Measurements from ENCODE around the gene UQCR11. TPM values are rescaled to one million over a fixed set of nuclear protein-coding genes. Genes with fewer than 3 reads are reported as not detected.

The UQCR11 gene
- total and polyA plus RNA-seq, 7 donors = 81.1 to 339 (median 158) TPM

GRCh38 chr19:1613808-1614570 lies 8.7 kb upstream of the UQCR11 start:
- no peaks in the 10 kb centered on the region for H3K9me3 ChIP-seq
- intact Hi-C loops (cut with DNase I) = loop anchor here (2.0 kb wide), 1 partner anchor 35 kb away; no protein-coding TSS in a partner anchor
- peaks cover 0 to 34% (median 22%) of the 10 kb centered on the region in 4 donors for H3K4me1 ChIP-seq
- DNase-seq = no peak
- H3K4me3 ChIP-seq = no peak overlapping the region
- TF ChIP-seq POLR2A (IDR thresholded peaks at IDR 0.05) (no peak), EP300 (IDR thresholded peaks at IDR 0.05) (no peak), POLR2AphosphoS5 (IDR thresholded peaks at IDR 0.05) (no peak)
- TF ChIP-seq, protein P1, sequence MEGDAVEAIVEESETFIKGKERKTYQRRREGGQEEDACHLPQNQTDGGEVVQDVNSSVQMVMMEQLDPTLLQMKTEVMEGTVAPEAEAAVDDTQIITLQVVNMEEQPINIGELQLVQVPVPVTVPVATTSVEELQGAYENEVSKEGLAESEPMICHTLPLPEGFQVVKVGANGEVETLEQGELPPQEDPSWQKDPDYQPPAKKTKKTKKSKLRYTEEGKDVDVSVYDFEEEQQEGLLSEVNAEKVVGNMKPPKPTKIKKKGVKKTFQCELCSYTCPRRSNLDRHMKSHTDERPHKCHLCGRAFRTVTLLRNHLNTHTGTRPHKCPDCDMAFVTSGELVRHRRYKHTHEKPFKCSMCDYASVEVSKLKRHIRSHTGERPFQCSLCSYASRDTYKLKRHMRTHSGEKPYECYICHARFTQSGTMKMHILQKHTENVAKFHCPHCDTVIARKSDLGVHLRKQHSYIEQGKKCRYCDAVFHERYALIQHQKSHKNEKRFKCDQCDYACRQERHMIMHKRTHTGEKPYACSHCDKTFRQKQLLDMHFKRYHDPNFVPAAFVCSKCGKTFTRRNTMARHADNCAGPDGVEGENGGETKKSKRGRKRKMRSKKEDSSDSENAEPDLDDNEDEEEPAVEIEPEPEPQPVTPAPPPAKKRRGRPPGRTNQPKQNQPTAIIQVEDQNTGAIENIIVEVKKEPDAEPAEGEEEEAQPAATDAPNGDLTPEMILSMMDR (IDR thresholded peaks at IDR 0.05) = no peak
- no peak overlapping the region for H3K27ac ChIP-seq
- no peaks in the 10 kb centered on the region for H3K27me3 ChIP-seq
- WGBS, 2 donors = 94% methylated on average over 32 of the region's 32 CpGs
- H3K36me3 ChIP-seq = peaks cover 30 to 67% (median 33%) of the 10 kb centered on the region in 4 donors

DNA sequence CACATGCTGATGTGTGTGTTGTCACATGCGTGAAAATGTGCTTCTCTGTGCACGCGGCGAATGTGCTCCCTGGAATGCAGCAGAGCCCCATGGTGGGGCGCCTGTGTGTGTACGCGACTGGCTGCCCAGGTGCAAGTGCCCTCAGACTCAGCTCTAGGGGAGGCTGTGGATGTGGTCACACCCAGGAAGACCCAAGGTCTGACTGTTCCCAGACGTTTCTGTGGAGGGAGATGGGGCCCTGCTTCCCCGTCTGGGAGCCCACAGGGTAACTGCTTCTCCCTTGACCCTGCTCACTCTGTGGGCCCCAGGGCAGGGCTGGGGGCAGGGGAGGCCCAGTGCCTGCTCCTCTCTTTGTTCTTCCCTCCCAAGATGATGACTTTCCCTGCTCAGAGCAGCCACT lies 7.9 kb upstream of the UQCR11 start:
- H3K36me3 ChIP-seq = peaks cover 27 to 62% (median 32%) of the 10 kb centered on the region in 4 donors
- TF ChIP-seq, protein P1 (IDR thresholded peaks at IDR 0.05) = no peak
- TF ChIP-seq EP300 (IDR thresholded peaks at IDR 0.05) (no peak), POLR2A (IDR thresholded peaks at IDR 0.05) (no peak), POLR2AphosphoS5 (IDR thresholded peaks at IDR 0.05) (no peak)
- intact Hi-C loops (cut with DNase I) = no loop called here
- H3K4me3 ChIP-seq = no peak overlapping the region
- no peak for DNase-seq
- no peaks in the 10 kb centered on the region for H3K27me3 ChIP-seq
- peaks cover 0 to 26% (median 13%) of the 10 kb centered on the region in 4 donors for H3K4me1 ChIP-seq
- no peak overlapping the region for H3K27ac ChIP-seq
- H3K9me3 ChIP-seq = no peaks in the 10 kb centered on the region
- WGBS, 2 donors = 79 to 84% methylated on average over 9 of the region's 9 CpGs

- no peaks in the 10 kb centered on the region for H3K9me3 ChIP-seq
- H3K4me1 ChIP-seq = peaks cover 0 to 18% (median 7%) of the 10 kb centered on the region in 4 donors
- H3K27ac ChIP-seq = no peak overlapping the region
- intact Hi-C loops (cut with DNase I) = no loop called here
- TF ChIP-seq EP300 (IDR thresholded peaks at IDR 0.05) = no peak
- TF ChIP-seq, protein P1 (IDR thresholded peaks at IDR 0.05) = no peak
- TF ChIP-seq POLR2A (IDR thresholded peaks at IDR 0.05) = no peak
- no peak for TF ChIP-seq POLR2AphosphoS5 (IDR thresholded peaks at IDR 0.05)
- no peaks in the 10 kb centered on the region for H3K27me3 ChIP-seq
- 93 to 95% methylated on average over 39 of the region's 39 CpGs for WGBS, 2 donors
- no peak for DNase-seq
- peaks cover 27 to 62% (median 32%) of the 10 kb centered on the region in 4 donors for H3K36me3 ChIP-seq
- H3K4me3 ChIP-seq = no peak overlapping the region
Measured at GRCh38 chr19:1612114-1613086, 7.1 kb upstream of the UQCR11 start.

DNA sequence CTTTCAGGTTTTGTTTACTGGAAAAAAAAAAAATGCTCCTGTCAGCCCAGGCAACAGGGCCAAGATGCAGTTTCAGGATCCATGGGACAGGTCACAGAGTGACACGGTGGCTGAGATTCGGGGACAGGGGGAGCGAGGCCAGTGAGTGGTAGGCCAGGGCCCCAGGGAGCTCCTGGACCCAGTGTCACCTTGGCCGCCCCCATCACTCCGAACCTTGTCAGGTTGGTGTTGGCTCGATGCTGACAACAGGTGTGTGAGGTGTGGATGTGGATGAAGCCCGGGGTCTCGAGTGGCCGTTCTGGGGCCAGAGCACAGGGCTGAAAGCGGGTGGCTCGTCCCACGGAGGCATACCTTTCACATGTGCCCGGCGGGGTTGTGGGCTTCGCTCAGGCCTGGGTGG lies 6.1 kb upstream of the UQCR11 start:
- no peaks in the 10 kb centered on the region for H3K27me3 ChIP-seq
- WGBS, 2 donors = 93 to 96% methylated on average over 15 of the region's 15 CpGs
- H3K9me3 ChIP-seq = no peaks in the 10 kb centered on the region
- peaks cover 0 to 13% (median 7%) of the 10 kb centered on the region in 4 donors for H3K4me1 ChIP-seq
- no peak overlapping the region for H3K4me3 ChIP-seq
- no peak for DNase-seq
- intact Hi-C loops (cut with DNase I) = no loop called here
- peaks cover 27 to 62% (median 32%) of the 10 kb centered on the region in 4 donors for H3K36me3 ChIP-seq
- TF ChIP-seq EP300 (IDR thresholded peaks at IDR 0.05) = peak in 2 of 4 donors; percentile 55 to 60
- no peak for TF ChIP-seq POLR2AphosphoS5 (IDR thresholded peaks at IDR 0.05)
- TF ChIP-seq, protein P1 (IDR thresholded peaks at IDR 0.05) = no peak
- no peak overlapping the region for H3K27ac ChIP-seq

Data from sigmoid colon (tissue), 7 donors.